Measurements from ENCODE around the gene USE1. TPM values are rescaled to one million over a fixed set of nuclear protein-coding genes. Genes with fewer than 3 reads are reported as not detected.
A peak's percentile ranks its signal among the peaks of the same experiment; 100 is the strongest.

USE1 gene
- total RNA-seq, 4 donors from 2014 or later = 16.6 to 25.5 (median 23.8) TPM

- TF ChIP-seq CTCF (IDR thresholded peaks at IDR 0.05) = no peak
- TF ChIP-seq POLR2A (IDR thresholded peaks at IDR 0.05) = no peak
- 19 to 26% methylated on average over 16 of the region's 16 CpGs for whole genome bisulfite sequencing, 2 donors
- peak overlapping the region; percentile 40 for H3K4me3 ChIP-seq (ENCODE audit: low read depth, poor library complexity, severe bottlenecking)
- intact Hi-C loops (cut with DNase I; ENCODE audit: low total_unique reads) = no loop called here
- no peak for DNase-seq (ENCODE audit: low spot score in 2 of 2)
Observed at GRCh38 chr19:17214508-17215126, 540 bp upstream of the USE1 start.

GRCh38 chr19:17216058-17216670, 1.0 kb downstream of the USE1 start:
- TF ChIP-seq CTCF (IDR thresholded peaks at IDR 0.05) (no peak), POLR2A (IDR thresholded peaks at IDR 0.05) (no peak)
- intact Hi-C loops (cut with DNase I; ENCODE audit: low total_unique reads) = no loop called here
- H3K4me3 ChIP-seq (ENCODE audit: low read depth, poor library complexity, severe bottlenecking) = no peak overlapping the region
- DNase-seq (ENCODE audit: low spot score in 2 of 2) = no peak
- WGBS, 2 donors = 63 to 79% methylated on average over 13 of the region's 13 CpGs

- no peak for DNase-seq (ENCODE audit: low spot score in 2 of 2)
- intact Hi-C loops (cut with DNase I; ENCODE audit: low total_unique reads) = no loop called here
Observed at GRCh38 chr19:17219286-17219685, 4.1 kb downstream of the USE1 start.

GRCh38 chr19:17220207-17220758, 5.1 kb downstream of the USE1 start:
- DNase-seq (ENCODE audit: low spot score in 2 of 2) = no peak
- 24 to 33% methylated on average over 14 of the region's 14 CpGs for WGBS, 2 donors
- TF ChIP-seq CTCF (IDR thresholded peaks at IDR 0.05) = no peak
- no peak for TF ChIP-seq POLR2A (IDR thresholded peaks at IDR 0.05)
- no peak overlapping the region for H3K4me3 ChIP-seq (ENCODE audit: low read depth, poor library complexity, severe bottlenecking)
- intact Hi-C loops (cut with DNase I; ENCODE audit: low total_unique reads) = no loop called here

More at GRCh38 chr19:17219286-17219685, 4.1 kb downstream of the USE1 start:
- WGBS, 2 donors = 97 to 99% methylated on average over 8 of the region's 8 CpGs
- no peak overlapping the region for H3K4me3 ChIP-seq (ENCODE audit: low read depth, poor library complexity, severe bottlenecking)
- TF ChIP-seq POLR2A (IDR thresholded peaks at IDR 0.05) = no peak

GRCh38 chr19:17225053-17225452, 9.9 kb downstream of the USE1 start:
- intact Hi-C loops (cut with DNase I; ENCODE audit: low total_unique reads) = no loop called here
- WGBS, 2 donors = 80 to 87% methylated on average over 10 of the region's 10 CpGs
- TF ChIP-seq CTCF (IDR thresholded peaks at IDR 0.05) = no peak
- TF ChIP-seq POLR2A (IDR thresholded peaks at IDR 0.05) = no peak
- no peak overlapping the region for H3K4me3 ChIP-seq (ENCODE audit: low read depth, poor library complexity, severe bottlenecking)
- no peak for DNase-seq (ENCODE audit: low spot score in 2 of 2)
